Measurements from ENCODE around the gene ZBTB6.

GRCh38 chr9:122923947-122924346 lies 10.8 kb upstream of the ZBTB6 start:
- TF ChIP-seq POLR2A (IDR thresholded peaks at IDR 0.05) (no peak), CTCF (IDR thresholded peaks at IDR 0.05 in 8 of 11, conservative IDR thresholded peaks at IDR 0.05 in 3 of 11) (no peak), POLR2AphosphoS5 (IDR thresholded peaks at IDR 0.05) (no peak)
